ENCODE data around the gene CCL5. TPM values are rescaled to one million over a fixed set of nuclear protein-coding genes. Genes with fewer than 3 reads are reported as not detected.

The CCL5 gene
- total and polyA plus RNA-seq, 10 of the 15 experiments (the other 5 are each of a cell fraction or from before 2014, with no cell fraction given) = 45.7 to 186 (median 90.8) TPM

- TF ChIP-seq CUX1 (IDR thresholded peaks at IDR 0.05; ENCODE audit: insufficient replicate concordance, low read depth, low read length) = no peak
- no peak for TF ChIP-seq E2F8 (IDR thresholded peaks at IDR 0.05; ENCODE audit: low read depth, partially characterized antibody)
These were observed 4.4 kb downstream of the CCL5 start (continued) for GRCh38 chr17:35875800-35876139.

Data from GM12878 (cell line).